Nephron (organoid): ENCODE results near the gene MAST2.
"Not testable (repeated sequence)": the region's sequence is repeated elsewhere in the genome, so short reads cannot be mapped to it uniquely, and the experiment has no call there.

ENCODE experiments used
- H3K27ac Mint-ChIP-seq, 3 experiments: 2 replicates each; pipeline ENCODE4 v1.8.0; 2020; ENCODE audit warnings: mixed read lengths in 3 of 3, mild to moderate bottlenecking in 2 of 3, moderate library complexity in 1 of 3
- H3K27me3 Mint-ChIP-seq: 2 replicates; pipeline ENCODE4 v1.8.0; 2021; ENCODE audit warnings: low read depth, mild to moderate bottlenecking, moderate library complexity, mixed read lengths
- H3K36me3 Mint-ChIP-seq: 2 replicates; pipeline ENCODE4 v1.8.0; 2020; ENCODE audit warnings: low read depth, mixed read lengths
- H3K4me1 Mint-ChIP-seq: 2 replicates; pipeline ENCODE4 v1.8.0; 2020; ENCODE audit warnings: mixed read lengths
- H3K4me3 Mint-ChIP-seq, 3 experiments: 2 replicates each; pipeline ENCODE4 v1.8.0; 2020; ENCODE audit warnings: mild to moderate bottlenecking in 3 of 3, mixed read lengths in 3 of 3, moderate library complexity in 2 of 3
- H3K9me3 Mint-ChIP-seq: 2 replicates; pipeline ENCODE4 v1.8.0; 2020; ENCODE audit warnings: mixed read lengths
- TF ChIP-seq, protein P1 (sequence below), 3 experiments: fragments of 200-600 bp; sonication (generic); IDR thresholded peaks; one replicate each; pipeline ENCODE4 v1.5.0; 2021; ENCODE audit warnings: antibody characterized with exemption in 3 of 3; ENCODE audit not compliant: unreplicated experiment in 3 of 3

Gene MAST2

DNA sequence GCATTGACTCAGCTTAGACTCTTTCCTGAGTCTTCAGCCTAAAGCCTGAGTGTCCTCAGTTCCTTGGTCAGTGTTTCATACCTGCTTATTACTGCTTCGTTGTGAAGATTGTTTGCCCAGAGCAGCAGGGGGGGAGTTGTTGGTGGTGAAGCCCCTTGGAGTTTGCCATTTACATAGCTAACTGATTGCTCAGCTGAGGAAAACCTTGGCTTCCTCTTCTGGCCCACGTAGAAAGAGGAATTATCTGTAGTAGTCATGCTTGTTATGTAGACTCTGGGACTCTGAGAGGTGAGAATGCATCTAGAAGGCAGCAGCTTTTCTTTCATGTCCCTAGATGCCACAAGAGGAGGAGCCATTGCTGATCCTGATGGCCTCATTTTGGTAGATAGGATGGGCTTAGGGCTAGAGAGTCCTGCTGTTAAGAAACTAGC is 125.9 kb downstream of the MAST2 start:
- Mint-ChIP-seq H3K36me3 (no peaks in the 10 kb centered on the region), H3K27me3 (peaks cover 18% of the 10 kb centered on the region), H3K27ac (peak overlapping the region in 1 of 3 experiments; percentile 2), H3K4me3 (no peak overlapping the region), H3K9me3 (no peaks in the 10 kb centered on the region), H3K4me1 (peaks cover 29% of the 10 kb centered on the region)
- TF ChIP-seq, protein P1, sequence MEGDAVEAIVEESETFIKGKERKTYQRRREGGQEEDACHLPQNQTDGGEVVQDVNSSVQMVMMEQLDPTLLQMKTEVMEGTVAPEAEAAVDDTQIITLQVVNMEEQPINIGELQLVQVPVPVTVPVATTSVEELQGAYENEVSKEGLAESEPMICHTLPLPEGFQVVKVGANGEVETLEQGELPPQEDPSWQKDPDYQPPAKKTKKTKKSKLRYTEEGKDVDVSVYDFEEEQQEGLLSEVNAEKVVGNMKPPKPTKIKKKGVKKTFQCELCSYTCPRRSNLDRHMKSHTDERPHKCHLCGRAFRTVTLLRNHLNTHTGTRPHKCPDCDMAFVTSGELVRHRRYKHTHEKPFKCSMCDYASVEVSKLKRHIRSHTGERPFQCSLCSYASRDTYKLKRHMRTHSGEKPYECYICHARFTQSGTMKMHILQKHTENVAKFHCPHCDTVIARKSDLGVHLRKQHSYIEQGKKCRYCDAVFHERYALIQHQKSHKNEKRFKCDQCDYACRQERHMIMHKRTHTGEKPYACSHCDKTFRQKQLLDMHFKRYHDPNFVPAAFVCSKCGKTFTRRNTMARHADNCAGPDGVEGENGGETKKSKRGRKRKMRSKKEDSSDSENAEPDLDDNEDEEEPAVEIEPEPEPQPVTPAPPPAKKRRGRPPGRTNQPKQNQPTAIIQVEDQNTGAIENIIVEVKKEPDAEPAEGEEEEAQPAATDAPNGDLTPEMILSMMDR (IDR thresholded peaks at IDR 0.05; ENCODE audit: unreplicated experiment in 3 of 3): no peak

DNA sequence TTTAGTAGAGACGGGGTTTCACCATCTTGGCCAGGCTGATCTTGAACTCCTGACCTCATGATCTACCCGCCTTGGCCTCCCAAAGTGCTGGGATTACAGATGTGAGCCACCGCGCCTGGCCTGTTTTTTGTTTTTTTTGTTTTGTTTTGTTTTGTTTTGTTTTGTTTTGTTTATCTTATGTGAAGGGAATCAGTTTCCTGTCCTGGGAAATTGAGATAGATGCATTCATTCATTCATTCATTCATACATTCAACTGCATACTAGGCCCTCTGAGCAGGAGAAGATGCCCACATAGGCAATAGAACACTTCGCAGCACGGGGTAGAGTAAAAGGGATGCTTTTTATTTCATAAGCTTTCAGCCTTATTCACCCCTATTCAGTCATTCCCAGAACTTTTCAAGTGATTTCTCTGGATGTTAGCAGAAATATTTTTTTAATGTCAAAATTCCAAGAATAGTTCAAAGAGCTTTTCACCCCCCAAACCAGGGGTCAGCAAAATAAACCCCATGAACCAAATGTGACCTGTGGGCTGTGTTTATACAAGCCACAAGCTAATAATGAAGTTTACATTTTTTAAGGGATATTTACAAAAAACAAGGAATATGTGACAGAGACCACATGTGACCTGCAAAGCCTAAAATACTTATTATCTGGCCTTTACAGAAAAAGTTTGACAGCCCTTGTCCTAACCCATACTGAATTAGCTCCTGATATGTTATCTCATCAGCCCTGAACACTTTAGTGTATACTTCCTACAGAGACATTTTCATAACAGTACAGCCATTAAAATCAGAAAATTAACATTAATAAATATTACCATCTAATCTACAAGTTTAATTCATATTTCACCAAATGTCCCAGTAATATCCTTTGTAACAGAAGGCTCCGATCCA is 127.1 kb downstream of the MAST2 start:
- TF ChIP-seq, protein P1 (IDR thresholded peaks at IDR 0.05; ENCODE audit: unreplicated experiment in 3 of 3): no peak
- Mint-ChIP-seq H3K4me1 (peaks cover 29% of the 10 kb centered on the region), H3K9me3 (no peaks in the 10 kb centered on the region), H3K4me3 (no peak overlapping the region), H3K36me3 (peaks cover 8% of the 10 kb centered on the region), H3K27me3 (peaks cover 18% of the 10 kb centered on the region), H3K27ac (no peak overlapping the region)

DNA sequence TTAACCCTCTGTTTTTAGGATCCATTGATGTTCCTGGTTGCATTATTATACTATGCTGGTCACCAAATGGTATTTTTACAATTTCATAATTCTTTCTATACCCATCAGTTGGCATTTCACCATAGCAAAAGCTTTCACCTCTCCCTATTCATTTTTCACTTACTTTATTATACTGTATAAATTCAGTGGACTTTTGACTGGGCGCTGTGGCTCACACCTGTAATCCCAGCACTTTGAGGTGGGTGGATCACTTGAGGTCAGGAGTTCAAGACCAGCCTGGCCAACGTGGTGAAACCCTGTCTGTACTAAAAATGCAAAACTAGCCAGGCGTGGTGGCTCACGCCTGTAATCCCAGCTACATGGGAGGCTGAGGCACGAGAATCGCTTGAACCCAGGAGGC is 128.8 kb downstream of the MAST2 start:
- not testable (repeated sequence) for H3K4me3 Mint-ChIP-seq

DNA sequence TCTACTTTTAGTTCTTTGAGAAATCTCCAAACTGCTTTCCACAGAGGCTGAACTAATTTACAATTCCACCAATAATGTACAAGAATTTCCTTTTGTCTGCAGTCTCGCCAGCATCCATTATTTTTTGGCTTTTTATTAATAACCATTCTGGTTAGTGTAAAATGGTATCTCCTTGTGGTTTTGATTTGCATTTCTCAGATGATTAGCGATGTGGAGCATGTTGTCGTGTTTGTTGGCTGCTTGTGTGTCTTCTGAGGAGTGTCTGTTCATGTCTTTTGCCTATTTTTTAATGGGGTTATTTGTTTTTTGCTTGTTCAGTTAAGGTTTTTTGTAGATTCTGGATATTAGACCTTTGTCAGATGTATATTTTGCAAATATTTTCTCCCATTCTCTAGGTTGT is 131.5 kb downstream of the MAST2 start:
- Mint-ChIP-seq H3K4me3 (no peak overlapping the region), H3K27me3 (peaks cover 3% of the 10 kb centered on the region), H3K36me3 (peaks cover 18% of the 10 kb centered on the region), H3K4me1 (no peaks in the 10 kb centered on the region), H3K9me3 (no peaks in the 10 kb centered on the region), H3K27ac (no peak overlapping the region)
- TF ChIP-seq, protein P1 (IDR thresholded peaks at IDR 0.05; ENCODE audit: unreplicated experiment in 3 of 3): no peak

More for the DNA sequence above, 128.8 kb downstream of the MAST2 start:
- Mint-ChIP-seq H3K4me1 (peaks cover 19% of the 10 kb centered on the region), H3K36me3 (peaks cover 10% of the 10 kb centered on the region)
- not testable (repeated sequence) for H3K27ac Mint-ChIP-seq, H3K9me3 Mint-ChIP-seq, H3K27me3 Mint-ChIP-seq

DNA sequence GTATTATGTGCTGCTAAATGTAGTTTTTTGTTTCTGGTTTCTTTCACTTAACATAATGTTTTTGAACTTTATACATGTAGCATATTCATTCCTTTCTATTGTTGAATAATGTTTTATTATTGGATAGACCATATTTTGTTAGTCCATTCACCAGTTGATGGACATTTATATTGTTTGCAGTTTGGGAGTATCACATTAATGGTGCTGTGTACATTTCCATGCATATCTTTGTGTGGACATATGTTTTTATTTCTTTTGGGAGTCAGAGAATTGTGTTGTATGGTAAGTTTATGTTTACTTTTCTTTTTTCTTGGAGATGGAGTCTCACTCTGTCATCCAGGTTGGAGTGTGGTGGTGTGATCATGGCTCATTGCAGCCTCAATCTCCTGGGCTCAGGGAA is 134.6 kb downstream of the MAST2 start:
- Mint-ChIP-seq H3K27ac (no peak overlapping the region), H3K4me3 (no peak overlapping the region), H3K9me3 (peaks cover 3% of the 10 kb centered on the region), H3K36me3 (peaks cover 18% of the 10 kb centered on the region), H3K27me3 (peaks cover 3% of the 10 kb centered on the region), H3K4me1 (no peaks in the 10 kb centered on the region)
- TF ChIP-seq, protein P1 (IDR thresholded peaks at IDR 0.05; ENCODE audit: unreplicated experiment in 3 of 3): no peak

DNA sequence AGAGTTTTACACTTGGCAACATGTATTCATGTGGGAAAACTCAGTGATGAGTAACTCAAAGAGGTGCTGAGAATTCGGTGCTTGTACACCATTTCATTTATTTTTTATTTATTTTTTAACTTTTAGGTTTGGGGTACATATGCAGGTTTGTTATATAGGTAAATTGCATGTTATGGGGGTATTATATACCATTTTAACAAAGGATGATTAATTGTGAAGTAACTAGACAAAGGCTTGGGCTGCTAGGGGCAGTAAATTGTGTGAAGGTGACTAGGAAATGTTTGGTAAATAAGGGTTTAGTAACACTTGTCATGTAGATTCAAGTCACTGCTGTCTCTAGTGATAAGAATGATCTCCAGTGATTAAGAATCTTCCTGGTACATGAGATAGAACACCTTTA is 139.0 kb downstream of the MAST2 start:
- TF ChIP-seq, protein P1 (IDR thresholded peaks at IDR 0.05; ENCODE audit: unreplicated experiment in 3 of 3): no peak
- Mint-ChIP-seq H3K9me3 (peaks cover 7% of the 10 kb centered on the region), H3K36me3 (peaks cover 11% of the 10 kb centered on the region), H3K27ac (no peak overlapping the region), H3K27me3 (no peaks in the 10 kb centered on the region), H3K4me1 (no peaks in the 10 kb centered on the region), H3K4me3 (no peak overlapping the region)
